Prostate gland (tissue), 2 donors: ENCODE results near the gene CSNK2A1. TPM values are rescaled to one million over a fixed set of nuclear protein-coding genes. Genes with fewer than 3 reads are reported as not detected.
"Not testable (repeated sequence)": the region's sequence is repeated elsewhere in the genome, so short reads cannot be mapped to it uniquely, and the experiment has no call there.

Experiments
- DNase-seq: peaks from one replicate; pipeline ENCODE4 v3.0.0-alpha.2; 2019; ENCODE audit warnings: low spot score
- H3K27ac ChIP-seq, 2 donors: fragments of 200-600 bp; sonication (generic); 2 replicates each; pipeline ENCODE4 v1.5.1; 2017 to 2019
- H3K27me3 ChIP-seq: fragments of 200-600 bp; sonication (generic); replicated peaks from 2 replicates; pipeline ENCODE4 v1.5.1; 2019; ENCODE audit not compliant: insufficient read depth
- H3K36me3 ChIP-seq, 2 donors: fragments of 200-600 bp; sonication (generic); 1 replicate in 1 of 2; 2 replicates in 1 of 2; pipeline versions ENCODE4 v1.5.1 to v1.8.1; 2017 to 2019
- H3K4me1 ChIP-seq: fragments of 200-600 bp; sonication (generic); replicated peaks from 2 replicates; pipeline ENCODE4 v1.5.1; 2019
- H3K4me3 ChIP-seq, 2 donors: fragments of 200-600 bp; sonication (generic); 2 replicates each; pipeline ENCODE4 v1.5.1; 2017 to 2019
- H3K9me3 ChIP-seq: fragments of 200-600 bp; sonication (generic); 2 replicates; pipeline ENCODE4 v1.5.1; 2017
- CTCF ChIP-seq, 4 experiments: fragments of 200-600 bp in 2 of 4; fragments of 450-650 bp in 2 of 4; sonication (generic) in 2 of 4; IDR thresholded peaks; 1 replicate in 3 of 4; 2 replicates in 1 of 4; pipeline ENCODE4 v1.5.1; 2016 to 2019; ENCODE audit warnings: antibody characterized with exemption in 4 of 4, mild to moderate bottlenecking in 2 of 4, moderate library complexity in 2 of 4
- POLR2A ChIP-seq: fragments of 450-650 bp; IDR thresholded peaks from one replicate; pipeline ENCODE4 v1.6.1; 2016; ENCODE audit warnings: antibody characterized with exemption, mild to moderate bottlenecking
- POLR2AphosphoS5 ChIP-seq: sonication (generic); formaldehyde crosslinking; IDR thresholded peaks from one replicate; pipeline ENCODE4 v1.6.1; 2017; ENCODE audit warnings: antibody characterized with exemption
- WGBS: methylation state at CpG from one replicate; pipeline ENCODE4 v1.1.5; 2018; 5-methylcytosine and 5-hydroxymethylcytosine counted together
- intact Hi-C: fragments of 100-400 bp; cut with DNase I; formaldehyde crosslinking; loops from one replicate; pipeline ENCODE4 v1.14.2; 2022
- total RNA-seq, 2 donors: library from RNA; depleted of rRNA; stranded (reverse); fragments of >200 nt; gene quantifications; one replicate each; pipeline ENCODE4 v1.1.0, GENCODE V29; 2016

CSNK2A1 gene
- total RNA-seq, 2 donors from 2014 or later, result 66.9 to 152 TPM

GRCh38 chr20:588476-588875, 44.9 kb upstream of the CSNK2A1 start:
- Histone ChIP-seq H3K4me1 (no peaks in the 10 kb centered on the region), H3K27me3 (no peaks in the 10 kb centered on the region), H3K27ac (no peak overlapping the region), H3K9me3 (no peaks in the 10 kb centered on the region), H3K4me3 (no peak overlapping the region), H3K36me3 (no peaks in the 10 kb centered on the region)
- TF ChIP-seq POLR2A (no peak), CTCF (IDR thresholded peaks at IDR 0.05) (no peak), POLR2AphosphoS5 (no peak)
- no peak for DNase-seq
- intact Hi-C loops, result no loop called here
- WGBS, result 45% methylated on average over 3 of the region's 3 CpGs

GRCh38 chr20:584971-585301, 41.3 kb upstream of the CSNK2A1 start:
- Histone ChIP-seq H3K4me3 (no peak overlapping the region), H3K9me3 (no peaks in the 10 kb centered on the region), H3K27me3 (no peaks in the 10 kb centered on the region), H3K36me3 (no peaks in the 10 kb centered on the region), H3K27ac (no peak overlapping the region), H3K4me1 (no peaks in the 10 kb centered on the region)
- intact Hi-C loops, result no loop called here
- TF ChIP-seq POLR2AphosphoS5 (no peak), CTCF (IDR thresholded peaks at IDR 0.05) (no peak), POLR2A (no peak)
- 88% methylated on average over 7 of the region's 7 CpGs for WGBS
- DNase-seq, result no peak

GRCh38 chr20:584161-584970, 40.8 kb upstream of the CSNK2A1 start:
- no peaks in the 10 kb centered on the region for H3K4me1 ChIP-seq
- H3K9me3 ChIP-seq, result no peaks in the 10 kb centered on the region
- WGBS, result 88% methylated on average over 8 of the region's 8 CpGs
- DNase-seq, result no peak
- TF ChIP-seq POLR2AphosphoS5, result no peak
- TF ChIP-seq CTCF (IDR thresholded peaks at IDR 0.05), result no peak
- no peak for TF ChIP-seq POLR2A
- no peak overlapping the region for H3K4me3 ChIP-seq
- no peaks in the 10 kb centered on the region for H3K27me3 ChIP-seq
- no peaks in the 10 kb centered on the region for H3K36me3 ChIP-seq
- H3K27ac ChIP-seq, result no peak overlapping the region
- intact Hi-C loops, result no loop called here

- H3K9me3 ChIP-seq, result no peaks in the 10 kb centered on the region
- no peaks in the 10 kb centered on the region for H3K27me3 ChIP-seq
- no peak for TF ChIP-seq CTCF (IDR thresholded peaks at IDR 0.05)
- TF ChIP-seq POLR2AphosphoS5, result no peak
- TF ChIP-seq POLR2A, result no peak
- DNase-seq, result no peak
- H3K27ac ChIP-seq, result no peak overlapping the region
- no peak overlapping the region for H3K4me3 ChIP-seq
- H3K36me3 ChIP-seq, result no peaks in the 10 kb centered on the region
- WGBS, result 57% methylated on average over 5 of the region's 5 CpGs
- intact Hi-C loops, result no loop called here
- H3K4me1 ChIP-seq, result no peaks in the 10 kb centered on the region
These were observed 38.6 kb upstream of the CSNK2A1 start for GRCh38 chr20:582204-582603.

GRCh38 chr20:578940-579690, 35.5 kb upstream of the CSNK2A1 start:
- intact Hi-C loops, H3K27me3 ChIP-seq, H3K9me3 ChIP-seq, H3K4me3 ChIP-seq, H3K36me3 ChIP-seq, H3K27ac ChIP-seq, DNase-seq, H3K4me1 ChIP-seq: not testable (repeated sequence)
- WGBS, result 72% methylated on average over 8 of the region's 8 CpGs
